Loucy (cell line): Measurements from ENCODE around the gene EXD2.
"Not testable (repeated sequence)": the region's sequence is repeated elsewhere in the genome, so short reads cannot be mapped to it uniquely, and the experiment has no call there.

Source experiments
- H2AFZ ChIP-seq: fragments of 200-600 bp; sonication (generic); 2 replicates; pipeline ENCODE4 v1.6.0; 2016; ENCODE audit warnings: antibody characterized with exemption, mild to moderate bottlenecking, low read length, moderate library complexity
- H3F3A ChIP-seq: fragments of 200-600 bp; 2 replicates; pipeline ENCODE4 v1.6.0; 2016; ENCODE audit warnings: antibody characterized with exemption, low read depth, mild to moderate bottlenecking
- H3K27me3 ChIP-seq: fragments of 200-600 bp; sonication (generic); 2 replicates; pipeline ENCODE4 v1.6.1; 2014; ENCODE audit warnings: low read length, mild to moderate bottlenecking; ENCODE audit not compliant: insufficient read depth, poor library complexity, severe bottlenecking
- H3K36me3 ChIP-seq: fragments of 200-600 bp; sonication (generic); 2 replicates; pipeline ENCODE4 v1.6.1; 2016; ENCODE audit warnings: low read length; ENCODE audit not compliant: insufficient read depth
- H3K4me1 ChIP-seq: fragments of 200-600 bp; sonication (generic); 2 replicates; pipeline ENCODE4 v1.5.1; 2014; ENCODE audit warnings: low read length, mild to moderate bottlenecking; ENCODE audit not compliant: insufficient read depth, poor library complexity, severe bottlenecking
- H3K4me2 ChIP-seq: fragments of 200-600 bp; sonication (generic); 2 replicates; pipeline ENCODE4 v1.6.0; 2014; ENCODE audit warnings: antibody characterized with exemption, low read length, low read depth, mild to moderate bottlenecking; ENCODE audit not compliant: poor library complexity, severe bottlenecking
- H3K4me3 ChIP-seq: fragments of 200-600 bp; sonication (generic); 2 replicates; pipeline ENCODE4 v1.5.1; 2014; ENCODE audit warnings: low read length, mild to moderate bottlenecking, mixed read lengths; ENCODE audit not compliant: poor library complexity, severe bottlenecking
- H3K79me2 ChIP-seq: fragments of 200-600 bp; sonication (generic); 2 replicates; pipeline ENCODE4 v1.6.1; 2014; ENCODE audit warnings: low read length; ENCODE audit not compliant: insufficient read depth
- H3K9ac ChIP-seq: fragments of 200-600 bp; sonication (generic); 2 replicates; pipeline ENCODE4 v1.6.0; 2014; ENCODE audit warnings: mild to moderate bottlenecking, low read depth, low read length, moderate library complexity; ENCODE audit not compliant: poor library complexity, severe bottlenecking
- H3K9me2 ChIP-seq: fragments of 200-600 bp; sonication (generic); replicated peaks from 2 replicates; pipeline ENCODE4 v1.6.1; 2016; ENCODE audit warnings: low read depth, low read length, mixed read lengths
- H3K9me3 ChIP-seq: fragments of 200-600 bp; sonication (generic); 2 replicates; pipeline ENCODE4 v1.6.1; 2014; ENCODE audit warnings: mild to moderate bottlenecking, antibody characterized with exemption, low read length, low read depth; ENCODE audit not compliant: insufficient read depth
- H4K20me1 ChIP-seq: fragments of 200-600 bp; sonication (generic); 2 replicates; pipeline ENCODE4 v1.6.0; 2014; ENCODE audit warnings: antibody characterized with exemption, low read length, mild to moderate bottlenecking; ENCODE audit not compliant: insufficient read depth, poor library complexity, severe bottlenecking
- EZH2phosphoT487 ChIP-seq: fragments of 200-600 bp; IDR thresholded peaks from 2 replicates; pipeline ENCODE4 v1.6.1; 2018; ENCODE audit warnings: antibody characterized with exemption, mild to moderate bottlenecking, moderate library complexity, borderline replicate concordance
- TF ChIP-seq, protein P1 (sequence below): fragments of 200-600 bp; sonication (generic); conservative IDR thresholded peaks from 2 replicates; pipeline ENCODE4 v1.5.1; 2014; ENCODE audit warnings: mild to moderate bottlenecking, antibody characterized with exemption, low read length

The EXD2 gene

DNA sequence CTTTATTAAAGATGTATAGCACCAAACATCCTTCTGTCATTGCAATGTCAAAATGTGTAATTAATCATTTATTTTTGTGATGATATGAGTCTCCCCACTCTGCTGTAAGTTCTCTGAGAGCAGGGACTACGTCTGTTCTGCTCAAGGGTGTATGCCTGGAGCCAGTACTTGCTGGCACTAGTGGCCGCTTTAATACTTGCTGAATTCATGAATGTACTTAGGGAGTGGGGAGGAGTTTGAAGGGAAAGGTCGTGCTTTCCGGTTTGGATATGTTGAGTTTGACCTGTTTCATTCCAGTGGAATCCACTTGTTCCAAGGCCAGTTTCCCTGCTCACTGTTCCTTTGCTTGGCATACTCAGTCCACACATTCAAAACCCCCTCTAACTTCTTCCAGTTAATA is 36.5 kb upstream of the EXD2 start:
- Histone ChIP-seq H3K9me2 (no peaks in the 10 kb centered on the region), H3F3A (no peaks in the 10 kb centered on the region), H3K4me2 (no peak overlapping the region), H3K9ac (no peak overlapping the region), H3K9me3 (no peaks in the 10 kb centered on the region), H4K20me1 (peaks cover 16% of the 10 kb centered on the region), H3K4me3 (no peak overlapping the region), H2AFZ (no peak overlapping the region), H3K79me2 (peaks cover 27% of the 10 kb centered on the region), H3K27me3 (peaks cover 8% of the 10 kb centered on the region), H3K4me1 (peaks cover 17% of the 10 kb centered on the region), H3K36me3 (no peaks in the 10 kb centered on the region)
- TF ChIP-seq, protein P1, sequence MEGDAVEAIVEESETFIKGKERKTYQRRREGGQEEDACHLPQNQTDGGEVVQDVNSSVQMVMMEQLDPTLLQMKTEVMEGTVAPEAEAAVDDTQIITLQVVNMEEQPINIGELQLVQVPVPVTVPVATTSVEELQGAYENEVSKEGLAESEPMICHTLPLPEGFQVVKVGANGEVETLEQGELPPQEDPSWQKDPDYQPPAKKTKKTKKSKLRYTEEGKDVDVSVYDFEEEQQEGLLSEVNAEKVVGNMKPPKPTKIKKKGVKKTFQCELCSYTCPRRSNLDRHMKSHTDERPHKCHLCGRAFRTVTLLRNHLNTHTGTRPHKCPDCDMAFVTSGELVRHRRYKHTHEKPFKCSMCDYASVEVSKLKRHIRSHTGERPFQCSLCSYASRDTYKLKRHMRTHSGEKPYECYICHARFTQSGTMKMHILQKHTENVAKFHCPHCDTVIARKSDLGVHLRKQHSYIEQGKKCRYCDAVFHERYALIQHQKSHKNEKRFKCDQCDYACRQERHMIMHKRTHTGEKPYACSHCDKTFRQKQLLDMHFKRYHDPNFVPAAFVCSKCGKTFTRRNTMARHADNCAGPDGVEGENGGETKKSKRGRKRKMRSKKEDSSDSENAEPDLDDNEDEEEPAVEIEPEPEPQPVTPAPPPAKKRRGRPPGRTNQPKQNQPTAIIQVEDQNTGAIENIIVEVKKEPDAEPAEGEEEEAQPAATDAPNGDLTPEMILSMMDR: no peak
- no peak for TF ChIP-seq EZH2phosphoT487

DNA sequence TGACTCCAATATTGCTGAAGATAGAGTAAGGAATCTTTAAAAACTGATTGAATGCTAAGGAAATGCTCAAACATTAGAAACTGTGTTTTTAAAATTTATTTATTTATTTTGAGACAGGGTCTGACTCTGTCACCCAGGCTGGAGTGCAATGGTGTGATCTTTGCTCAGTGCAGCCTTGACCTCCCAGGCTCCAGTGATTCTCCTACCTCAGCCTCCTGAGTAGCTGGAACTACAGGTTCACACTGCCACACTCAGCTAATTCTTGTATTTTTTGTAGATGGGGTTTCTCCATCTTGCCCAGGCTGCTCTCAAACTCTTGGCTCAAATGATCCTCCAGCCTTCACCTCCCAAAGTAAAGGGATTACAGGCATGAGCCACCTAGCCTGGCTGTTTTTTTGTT is 35.1 kb upstream of the EXD2 start:
- no peaks in the 10 kb centered on the region for H3F3A ChIP-seq
- H3K36me3 ChIP-seq: no peaks in the 10 kb centered on the region
- H3K27me3 ChIP-seq: peaks cover 18% of the 10 kb centered on the region
- H3K4me3 ChIP-seq: no peak overlapping the region
- H3K4me2 ChIP-seq: no peak overlapping the region
- no peak overlapping the region for H2AFZ ChIP-seq
- peaks cover 1% of the 10 kb centered on the region for H4K20me1 ChIP-seq
- no peak overlapping the region for H3K9ac ChIP-seq
- no peak for TF ChIP-seq EZH2phosphoT487
- TF ChIP-seq, protein P1: no peak
- peaks cover 5% of the 10 kb centered on the region for H3K4me1 ChIP-seq
- no peaks in the 10 kb centered on the region; the same call in 1 of the 2 replicates for H3K9me2 ChIP-seq
- H3K79me2 ChIP-seq: peaks cover 13% of the 10 kb centered on the region
- H3K9me3 ChIP-seq: no peaks in the 10 kb centered on the region

DNA sequence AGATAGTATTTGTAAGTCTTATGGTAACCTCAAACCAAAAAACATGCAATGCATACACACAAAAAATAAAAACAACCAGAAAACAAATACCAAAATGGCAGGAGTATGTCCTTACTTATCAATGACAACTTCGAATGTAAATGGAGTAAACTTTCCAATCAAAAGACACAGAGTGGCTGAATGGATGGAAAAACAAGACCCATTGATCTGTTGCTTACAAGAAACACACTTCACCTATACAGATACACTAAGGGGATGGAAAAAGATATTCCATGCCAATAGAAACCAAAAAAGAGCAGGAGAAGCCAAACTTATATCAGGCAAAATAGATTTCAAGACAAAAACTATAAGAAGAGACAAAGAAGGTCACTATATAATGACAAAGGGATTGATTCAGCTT is 29.7 kb upstream of the EXD2 start:
- H2AFZ ChIP-seq: no peak overlapping the region
- no peaks in the 10 kb centered on the region for H4K20me1 ChIP-seq
- H3K27me3 ChIP-seq: peaks cover 12% of the 10 kb centered on the region
- H3K79me2 ChIP-seq: no peaks in the 10 kb centered on the region
- H3K9me2 ChIP-seq: no peaks in the 10 kb centered on the region; the same call in 1 of the 2 replicates
- H3K4me2 ChIP-seq: no peak overlapping the region
- H3F3A ChIP-seq: no peaks in the 10 kb centered on the region
- H3K9ac ChIP-seq: no peak overlapping the region
- H3K4me3 ChIP-seq: no peak overlapping the region
- no peaks in the 10 kb centered on the region for H3K9me3 ChIP-seq
- TF ChIP-seq EZH2phosphoT487: no peak
- TF ChIP-seq, protein P1: no peak
- H3K36me3 ChIP-seq: no peaks in the 10 kb centered on the region
- H3K4me1 ChIP-seq: no peaks in the 10 kb centered on the region

DNA sequence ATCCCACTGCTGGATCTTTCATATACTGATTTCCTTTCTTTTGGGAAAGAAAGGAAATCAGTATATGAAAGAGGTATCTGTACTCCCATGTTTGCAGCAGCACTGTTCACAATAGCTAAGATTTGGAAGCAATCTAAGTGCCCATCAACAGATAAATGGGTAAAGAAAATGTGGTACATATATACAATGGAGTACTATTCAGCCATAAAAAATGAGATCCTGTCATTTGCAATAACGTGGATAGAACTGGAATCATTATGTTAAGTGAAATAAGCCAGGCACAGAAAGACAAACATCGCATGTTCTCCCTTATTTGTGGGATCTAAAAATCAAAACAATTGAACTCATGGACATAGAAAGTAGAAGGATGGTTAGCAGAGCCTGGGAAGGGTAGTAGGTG is 25.5 kb upstream of the EXD2 start:
- H3F3A ChIP-seq, H3K4me3 ChIP-seq, H3K27me3 ChIP-seq, H3K4me2 ChIP-seq, H2AFZ ChIP-seq, H3K9ac ChIP-seq, H4K20me1 ChIP-seq, H3K79me2 ChIP-seq, H3K4me1 ChIP-seq, H3K9me3 ChIP-seq, H3K36me3 ChIP-seq, H3K9me2 ChIP-seq: not testable (repeated sequence)
